T-helper 22 cell (primary cell): ENCODE data around the gene A1BG.
A peak's percentile ranks its signal among the peaks of the same experiment; 100 is the strongest.
"Not testable (repeated sequence)": the region's sequence is repeated elsewhere in the genome, so short reads cannot be mapped to it uniquely, and the experiment has no call there.

ENCODE experiments used
- DNase-seq: peaks from one replicate; pipeline ENCODE4 v3.0.0-alpha.2; 2020; ENCODE audit warnings: low read depth

The A1BG gene

GRCh38 chr19:58361900-58362271, 8.6 kb upstream of the A1BG start:
- no peak for DNase-seq

GRCh38 chr19:58357481-58358145, 4.3 kb upstream of the A1BG start:
- no peak for DNase-seq

GRCh38 chr19:58356766-58357480, 3.6 kb upstream of the A1BG start:
- no peak for DNase-seq

GRCh38 chr19:58355908-58356765, 2.8 kb upstream of the A1BG start:
- no peak for DNase-seq

GRCh38 chr19:58355215-58355796, 2.0 kb upstream of the A1BG start:
- no peak for DNase-seq

- no peak for DNase-seq
These were observed 1.3 kb upstream of the A1BG start for GRCh38 chr19:58354478-58355030.

GRCh38 chr19:58353717-58354477, 605 bp upstream of the A1BG start:
- DNase-seq: no peak

- DNase-seq: no peak
These were observed 1.1 kb downstream of the A1BG start for GRCh38 chr19:58351990-58352755.

GRCh38 chr19:58351558-58351878, 1.8 kb downstream of the A1BG start:
- no peak for DNase-seq

GRCh38 chr19:58350871-58351557, 2.3 kb downstream of the A1BG start:
- no peak for DNase-seq

- no peak for DNase-seq
These were observed 3.1 kb downstream of the A1BG start for GRCh38 chr19:58350001-58350861.

- DNase-seq: no peak
These were observed 3.7 kb downstream of the A1BG start for GRCh38 chr19:58349590-58349989.

- not testable (repeated sequence) for DNase-seq
These were observed 5.2 kb downstream of the A1BG start for GRCh38 chr19:58348080-58348479.

- DNase-seq: peak; percentile 67
These were observed 6.0 kb downstream of the A1BG start for GRCh38 chr19:58346961-58347929.

- DNase-seq: no peak
These were observed 7.7 kb downstream of the A1BG start for GRCh38 chr19:58345558-58345957.

GRCh38 chr19:58338825-58339558, 14.3 kb downstream of the A1BG start:
- DNase-seq: no peak

- no peak for DNase-seq
These were observed 15.0 kb downstream of the A1BG start for GRCh38 chr19:58338336-58338735.
